Mammary epithelial cell (primary cell): Measurements from ENCODE around the gene HACD3.

ENCODE experiments used
- CTCF ChIP-seq, 2 donors: IDR thresholded peaks in 1 of 2; conservative IDR thresholded peaks in 1 of 2; 2 replicates each; pipeline ENCODE4 v1.5.1; 2011 to 2012; ENCODE audit warnings: inconsistent platforms in 2 of 2, low read length in 2 of 2, mild to moderate bottlenecking in 2 of 2, control low read depth in 1 of 2, low read depth in 1 of 2; ENCODE audit not compliant: insufficient read depth in 1 of 2; ENCODE audit errors: extremely low read depth in 1 of 2
- EZH2 ChIP-seq: IDR thresholded peaks from 2 replicates; pipeline ENCODE4 v1.6.1; 2012; ENCODE audit warnings: low read length, inconsistent platforms, borderline replicate concordance

GRCh38 chr15:65569728-65570127 lies 39.5 kb downstream of the HACD3 start:
- TF ChIP-seq CTCF (conservative IDR thresholded peaks at IDR 0.05 in 1 of 2, IDR thresholded peaks at IDR 0.05 in 1 of 2; ENCODE audit: extremely low read depth in 1 of 2, insufficient read depth in 1 of 2, low read depth in 1 of 2, low read length in 2 of 2): no peak
- TF ChIP-seq EZH2: no peak
